HepG2 (cell line): Measurements from ENCODE around the gene ALS2CL. TPM values are rescaled to one million over a fixed set of nuclear protein-coding genes. Genes with fewer than 3 reads are reported as not detected.

Experiments used
- ATAC-seq: fragments of 200-7000 bp; cut with Tn5 transposase; 3 replicates; pipeline ENCODE4 v1.9.1; 2020; ENCODE audit warnings: mild to moderate bottlenecking, moderate library complexity
- BruUV-seq: library from RNA; stranded (reverse); fragments of 400-500 nt; replicated peaks from 2 replicates; lab custom pipeline; 2021; lab: Mats Ljungman, UMichigan
- CTCF ChIA-PET: fragments of 300-600 bp; formaldehyde crosslinking; extraction: SDS; loops from one replicate; lab custom pipeline; 2021; ENCODE audit warnings: low total read pairs, inconsistent platforms, low intra/inter-chr PET ratio; lab: Yijun Ruan, JAX
- POLR2A ChIA-PET: fragments of 350-600 bp; sonication (Branson Sonifier 250); formaldehyde crosslinking; loops from one replicate; lab custom pipeline; 2020; ENCODE audit warnings: antibody characterized with exemption, inconsistent platforms; lab: Yijun Ruan, JAX
- DNase-seq: peaks from one replicate; pipeline ENCODE4 v3.0.0-alpha.2; 2015; ENCODE audit warnings: low spot score
- FAIRE-seq: peaks from 3 replicates; lab custom pipeline; 2011; peaks lifted over from hg19 to GRCh38; lab: Jason Lieb, UNC
- H2AFZ ChIP-seq: one replicate; pipeline ENCODE4 v1.6.1; 2011; ENCODE audit warnings: low read length, inconsistent platforms
- H3K27ac ChIP-seq: fragments of 300-600 bp; 3 replicates; pipeline ENCODE4 v1.8.0; 2011; ENCODE audit warnings: mixed run types, mild to moderate bottlenecking, mixed read lengths, low read length, inconsistent platforms; ENCODE audit not compliant: insufficient read depth; ENCODE audit errors: extremely low read length
- H3K27me3 ChIP-seq, 2 experiments: fragments of 200-600 bp in 1 of 2; 2 replicates in 1 of 2; 3 replicates in 1 of 2; pipeline versions ENCODE4 v1.6.0 to v1.8.0; 2011; ENCODE audit warnings: low read length in 2 of 2, mild to moderate bottlenecking in 2 of 2, moderate library complexity in 2 of 2, inconsistent platforms in 1 of 2; ENCODE audit not compliant: insufficient read depth in 2 of 2, control insufficient read depth in 1 of 2
- H3K36me3 ChIP-seq, 2 experiments: fragments of 200-600 bp in 1 of 2; replicated peaks in 1 of 2; 2 replicates in 1 of 2; 3 replicates in 1 of 2; pipeline versions ENCODE4 v1.5.1 to v1.8.0; 2011; ENCODE audit warnings: low read length in 2 of 2, inconsistent platforms in 1 of 2; ENCODE audit not compliant: insufficient read depth in 2 of 2, control insufficient read depth in 1 of 2
- H3K4me1 ChIP-seq: 2 replicates; pipeline ENCODE4 v1.5.1; 2012; ENCODE audit warnings: low read length, inconsistent platforms; ENCODE audit not compliant: insufficient read depth
- H3K4me2 ChIP-seq: 2 replicates; pipeline ENCODE4 v1.6.0; 2011; ENCODE audit warnings: low read depth, low read length, inconsistent platforms
- H3K4me3 ChIP-seq, 3 experiments: fragments of 200-600 bp in 1 of 3; sonication (generic), shearing (Covaris generic) in 1 of 3; replicated peaks in 1 of 3; 2 replicates each; pipeline ENCODE4 v1.5.1; 2011 to 2016; ENCODE audit warnings: low read length in 3 of 3, inconsistent platforms in 2 of 3, low read depth in 2 of 3, mild to moderate bottlenecking in 2 of 3, control low read depth in 1 of 3, mixed read lengths in 1 of 3; ENCODE audit not compliant: insufficient read depth in 1 of 3
- H3K79me2 ChIP-seq: one replicate; pipeline ENCODE4 v1.6.1; 2011; ENCODE audit warnings: low read length, inconsistent platforms; ENCODE audit not compliant: insufficient read depth
- H3K9ac ChIP-seq: 2 replicates; pipeline ENCODE4 v1.6.0; 2011; ENCODE audit warnings: mild to moderate bottlenecking, low read depth, low read length, inconsistent platforms; ENCODE audit not compliant: insufficient read depth
- H3K9me3 ChIP-seq: 2 replicates; pipeline ENCODE4 v1.5.1; 2012; ENCODE audit warnings: mild to moderate bottlenecking, low read length
- H4K20me1 ChIP-seq: 2 replicates; pipeline ENCODE4 v1.6.0; 2011; ENCODE audit warnings: inconsistent platforms, mild to moderate bottlenecking, low read length, moderate library complexity; ENCODE audit not compliant: insufficient read depth
- ARNTL ChIP-seq: sonication (generic); formaldehyde crosslinking; IDR thresholded peaks from 2 replicates; pipeline ENCODE4 v1.4.0; 2020; ENCODE audit warnings: mild to moderate bottlenecking, missing genetic modification reagents
- EED ChIP-seq: sonication (generic); formaldehyde crosslinking; IDR thresholded peaks from 2 replicates; pipeline ENCODE4 v1.5.0; 2020; ENCODE audit warnings: mild to moderate bottlenecking, missing genetic modification reagents
- HNF4A ChIP-seq: sonication (generic); formaldehyde crosslinking; IDR thresholded peaks from 2 replicates; pipeline ENCODE4 v1.4.0; 2020; ENCODE audit warnings: missing genetic modification reagents
- KLF16 ChIP-seq, 2 experiments: sonication (generic) in 1 of 2; formaldehyde crosslinking in 1 of 2; IDR thresholded peaks; 2 replicates each; pipeline versions ENCODE4 v1.6.1 to v1.8.0; 2016 to 2023; ENCODE audit warnings: missing genetic modification reagents in 2 of 2, missing compliant biosample characterization in 1 of 2
- MEIS2 ChIP-seq: sonication (generic); formaldehyde crosslinking; IDR thresholded peaks from 2 replicates; pipeline ENCODE4 v1.9.0; 2021; ENCODE audit warnings: mild to moderate bottlenecking, missing genetic modification reagents
- ZC3H13 ChIP-seq: sonication (generic); formaldehyde crosslinking; IDR thresholded peaks from 2 replicates; pipeline ENCODE4 v1.8.1; 2023; ENCODE audit warnings: mild to moderate bottlenecking, missing genetic modification reagents, moderate library complexity
- ZNF282 ChIP-seq: fragments of 450-650 bp; IDR thresholded peaks from 2 replicates; pipeline ENCODE4 v1.6.1; 2018; ENCODE audit not compliant: partially characterized antibody
- ZNF431 ChIP-seq: sonication (generic); formaldehyde crosslinking; IDR thresholded peaks from 2 replicates; pipeline ENCODE4 v1.9.0; 2022; ENCODE audit warnings: missing genetic modification reagents, low read depth, mild to moderate bottlenecking, borderline replicate concordance
- ZNF530 ChIP-seq: sonication (generic); formaldehyde crosslinking; IDR thresholded peaks from 2 replicates; pipeline ENCODE4 v1.5.0; 2020; ENCODE audit warnings: low read depth, mild to moderate bottlenecking, missing genetic modification reagents
- ZNF546 ChIP-seq: sonication (generic); formaldehyde crosslinking; conservative IDR thresholded peaks from 2 replicates; pipeline ENCODE4 v1.8.1; 2023; ENCODE audit warnings: mild to moderate bottlenecking, missing genetic modification reagents
- ZNF547 ChIP-seq: sonication (generic); formaldehyde crosslinking; IDR thresholded peaks from 2 replicates; pipeline ENCODE4 v1.5.1; 2020; ENCODE audit warnings: mild to moderate bottlenecking, missing genetic modification reagents
- WGBS: methylation state at CpG from one replicate; pipeline ENCODE4 v1.1.6; 2017; ENCODE audit warnings: low lambda C conversion rate; 5-methylcytosine and 5-hydroxymethylcytosine counted together
- in situ Hi-C: cut with HindIII; loops from 2 replicates; pipeline ENCODE4 v1.10.0; 2017; ENCODE audit warnings: low pct_unique_long_range_greater_than_20kb; ENCODE audit not compliant: extremely low pct_ligation_motif_present
- intact Hi-C: fragments of 100-400 bp; cut with micrococcal nuclease; formaldehyde crosslinking; loops from one replicate; pipeline ENCODE4 v1.10.0; 2022; ENCODE audit not compliant: unreplicated experiment
- polyA plus RNA-seq, 8 experiments: library from polyadenylated mRNA; depleted of rRNA in 3 of 8; stranded (reverse) in 7 of 8; unstranded in 1 of 8; fragments of >200 nt; fragmentation: Illumina TruSeq in 4 of 8; extraction: Trizol in 4 of 8; gene quantifications; 2 replicates each; pipeline versions ENCODE4 v1.2.1 to v1.2.3, GENCODE V29; 2011 to 2016; ENCODE audit warnings: low read depth in 4 of 8, missing spikeins in 1 of 8, mixed read lengths in 1 of 8; ENCODE audit not compliant: insufficient read depth in 1 of 8
- total RNA-seq, 5 experiments: library from RNA; depleted of rRNA; stranded (reverse); fragments of >200 nt; fragmentation: Illumina TruSeq; extraction: Trizol; gene quantifications; 2 replicates each; pipeline ENCODE4 v1.2.3, GENCODE V29; 2016; ENCODE audit warnings: low read depth in 1 of 5
- TF ChIP-seq, protein P1 (sequence below), 2 experiments: sonication (generic) in 1 of 2; formaldehyde crosslinking in 1 of 2; IDR thresholded peaks; 2 replicates each; pipeline versions ENCODE4 v1.4.0 to v1.6.1; 2018 to 2020; ENCODE audit warnings: missing genetic modification reagents in 2 of 2, borderline replicate concordance in 1 of 2, low read depth in 1 of 2, mild to moderate bottlenecking in 1 of 2, missing biosample characterization in 1 of 2
- TF ChIP-seq, protein P2 (sequence below): sonication (generic); formaldehyde crosslinking; IDR thresholded peaks from 2 replicates; pipeline ENCODE4 v1.4.0; 2020; ENCODE audit warnings: missing genetic modification reagents
- TF ChIP-seq, protein P3 (sequence below): sonication (generic); formaldehyde crosslinking; IDR thresholded peaks from 2 replicates; pipeline ENCODE4 v1.4.0; 2020; ENCODE audit warnings: missing genetic modification reagents, borderline replicate concordance

ALS2CL gene
- total and polyA plus RNA-seq, 2 of the 13 experiments (the other 11 are each of a cell fraction or from before 2014, with no cell fraction given): not detected

DNA sequence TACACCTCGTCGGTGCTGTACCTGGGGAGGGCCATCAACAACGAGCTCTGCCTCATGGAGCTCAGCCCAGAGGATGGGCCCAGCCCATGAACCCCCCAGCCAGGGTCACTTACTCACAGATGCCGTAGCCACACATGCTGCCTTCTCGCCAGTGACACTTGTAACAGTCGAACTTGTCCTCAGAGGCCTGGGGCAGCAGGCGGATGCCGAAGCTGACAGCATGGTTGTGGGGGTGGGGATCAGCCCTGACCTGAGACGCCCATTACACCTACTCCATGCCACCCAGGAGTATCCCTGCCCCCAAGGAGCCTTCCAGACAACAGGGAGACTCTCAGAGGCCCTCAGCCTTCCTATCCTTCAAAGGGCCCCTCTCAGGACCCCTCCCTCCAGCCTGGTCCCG, 12.1 kb downstream of the ALS2CL start (continued):
- TF ChIP-seq, protein P1, sequence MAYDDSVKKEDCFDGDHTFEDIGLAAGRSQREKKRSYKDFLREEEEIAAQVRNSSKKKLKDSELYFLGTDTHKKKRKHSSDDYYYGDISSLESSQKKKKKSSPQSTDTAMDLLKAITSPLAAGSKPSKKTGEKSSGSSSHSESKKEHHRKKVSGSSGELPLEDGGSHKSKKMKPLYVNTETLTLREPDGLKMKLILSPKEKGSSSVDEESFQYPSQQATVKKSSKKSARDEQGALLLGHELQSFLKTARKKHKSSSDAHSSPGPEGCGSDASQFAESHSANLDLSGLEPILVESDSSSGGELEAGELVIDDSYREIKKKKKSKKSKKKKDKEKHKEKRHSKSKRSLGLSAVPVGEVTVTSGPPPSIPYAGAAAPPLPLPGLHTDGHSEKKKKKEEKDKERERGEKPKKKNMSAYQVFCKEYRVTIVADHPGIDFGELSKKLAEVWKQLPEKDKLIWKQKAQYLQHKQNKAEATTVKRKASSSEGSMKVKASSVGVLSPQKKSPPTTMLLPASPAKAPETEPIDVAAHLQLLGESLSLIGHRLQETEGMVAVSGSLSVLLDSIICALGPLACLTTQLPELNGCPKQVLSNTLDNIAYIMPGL (CRISPR knock-in tag; IDR thresholded peaks at IDR 0.05; ENCODE audit: borderline replicate concordance in 1 of 2, low read depth in 1 of 2): no peak
- TF ChIP-seq HNF4A (no peak), ZNF530 (CRISPR knock-in tag) (no peak)
- TF ChIP-seq, protein P2, sequence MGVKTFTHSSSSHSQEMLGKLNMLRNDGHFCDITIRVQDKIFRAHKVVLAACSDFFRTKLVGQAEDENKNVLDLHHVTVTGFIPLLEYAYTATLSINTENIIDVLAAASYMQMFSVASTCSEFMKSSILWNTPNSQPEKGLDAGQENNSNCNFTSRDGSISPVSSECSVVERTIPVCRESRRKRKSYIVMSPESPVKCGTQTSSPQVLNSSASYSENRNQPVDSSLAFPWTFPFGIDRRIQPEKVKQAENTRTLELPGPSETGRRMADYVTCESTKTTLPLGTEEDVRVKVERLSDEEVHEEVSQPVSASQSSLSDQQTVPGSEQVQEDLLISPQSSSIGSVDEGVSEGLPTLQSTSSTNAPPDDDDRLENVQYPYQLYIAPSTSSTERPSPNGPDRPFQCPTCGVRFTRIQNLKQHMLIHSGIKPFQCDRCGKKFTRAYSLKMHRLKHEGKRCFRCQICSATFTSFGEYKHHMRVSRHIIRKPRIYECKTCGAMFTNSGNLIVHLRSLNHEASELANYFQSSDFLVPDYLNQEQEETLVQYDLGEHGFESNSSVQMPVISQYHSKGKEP (CRISPR knock-in tag): no peak

DNA sequence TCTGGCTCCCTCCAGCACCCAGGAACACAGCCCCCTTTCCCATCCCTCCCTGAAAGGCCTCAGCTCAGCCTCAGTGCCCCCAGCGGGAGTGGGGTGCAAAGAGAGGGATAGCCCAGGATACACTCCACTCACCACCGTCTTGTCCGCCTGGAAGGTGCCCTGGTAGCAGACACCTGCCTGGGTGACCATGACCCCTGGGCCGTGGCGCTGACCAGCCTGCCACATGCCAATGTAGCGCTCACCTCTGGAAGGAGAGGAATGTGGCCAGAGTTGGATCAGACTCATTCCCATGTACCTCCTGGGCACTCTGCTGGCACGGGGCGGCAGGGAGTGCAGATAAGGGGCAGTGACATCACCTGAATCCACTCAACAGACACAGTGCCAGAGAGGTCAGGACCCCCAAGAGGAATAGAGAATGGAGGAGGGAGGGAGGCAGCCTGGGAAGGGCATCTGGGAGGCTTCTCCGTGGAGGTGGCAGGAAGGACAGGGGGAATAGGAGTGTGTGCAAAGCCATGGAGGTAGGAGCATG, 13.1 kb downstream of the ALS2CL start:
- WGBS: 33% methylated on average over 8 of the region's 9 CpGs
- Histone ChIP-seq H3K4me3 (no peak overlapping the region), H2AFZ (no peak overlapping the region), H3K27ac (no peak overlapping the region), H4K20me1 (no peaks in the 10 kb centered on the region), H3K36me3 (no peaks in the 10 kb centered on the region), H3K9me3 (no peaks in the 10 kb centered on the region), H3K4me1 (no peaks in the 10 kb centered on the region), H3K4me2 (no peak overlapping the region), H3K79me2 (no peaks in the 10 kb centered on the region), H3K27me3 (peaks cover 0 to 56% of the 10 kb centered on the region in 2 experiments; a peak in 4 of 5 replicates), H3K9ac (no peak overlapping the region)
- DNase-seq (no peak), FAIRE-seq (no peak), ATAC-seq (no peak)
- in situ Hi-C loops (no loop called here), intact Hi-C loops (no loop called here)
- ChIA-PET CTCF (no interaction called here), POLR2A (no interaction called here)
- no TSS peak for BruUV-seq
- no peak for TF ChIP-seq ZNF546 (CRISPR knock-in tag)
- TF ChIP-seq ZNF431: no peak
- TF ChIP-seq MEIS2 (CRISPR knock-in tag): no peak
- no peak for TF ChIP-seq EED
- no peak for TF ChIP-seq ZNF282
- no peak for TF ChIP-seq KLF16 (CRISPR knock-in tag; IDR thresholded peaks at IDR 0.05)
- TF ChIP-seq ZNF547 (CRISPR knock-in tag): no peak
- no peak for TF ChIP-seq ARNTL (CRISPR knock-in tag)
- TF ChIP-seq, protein P3, sequence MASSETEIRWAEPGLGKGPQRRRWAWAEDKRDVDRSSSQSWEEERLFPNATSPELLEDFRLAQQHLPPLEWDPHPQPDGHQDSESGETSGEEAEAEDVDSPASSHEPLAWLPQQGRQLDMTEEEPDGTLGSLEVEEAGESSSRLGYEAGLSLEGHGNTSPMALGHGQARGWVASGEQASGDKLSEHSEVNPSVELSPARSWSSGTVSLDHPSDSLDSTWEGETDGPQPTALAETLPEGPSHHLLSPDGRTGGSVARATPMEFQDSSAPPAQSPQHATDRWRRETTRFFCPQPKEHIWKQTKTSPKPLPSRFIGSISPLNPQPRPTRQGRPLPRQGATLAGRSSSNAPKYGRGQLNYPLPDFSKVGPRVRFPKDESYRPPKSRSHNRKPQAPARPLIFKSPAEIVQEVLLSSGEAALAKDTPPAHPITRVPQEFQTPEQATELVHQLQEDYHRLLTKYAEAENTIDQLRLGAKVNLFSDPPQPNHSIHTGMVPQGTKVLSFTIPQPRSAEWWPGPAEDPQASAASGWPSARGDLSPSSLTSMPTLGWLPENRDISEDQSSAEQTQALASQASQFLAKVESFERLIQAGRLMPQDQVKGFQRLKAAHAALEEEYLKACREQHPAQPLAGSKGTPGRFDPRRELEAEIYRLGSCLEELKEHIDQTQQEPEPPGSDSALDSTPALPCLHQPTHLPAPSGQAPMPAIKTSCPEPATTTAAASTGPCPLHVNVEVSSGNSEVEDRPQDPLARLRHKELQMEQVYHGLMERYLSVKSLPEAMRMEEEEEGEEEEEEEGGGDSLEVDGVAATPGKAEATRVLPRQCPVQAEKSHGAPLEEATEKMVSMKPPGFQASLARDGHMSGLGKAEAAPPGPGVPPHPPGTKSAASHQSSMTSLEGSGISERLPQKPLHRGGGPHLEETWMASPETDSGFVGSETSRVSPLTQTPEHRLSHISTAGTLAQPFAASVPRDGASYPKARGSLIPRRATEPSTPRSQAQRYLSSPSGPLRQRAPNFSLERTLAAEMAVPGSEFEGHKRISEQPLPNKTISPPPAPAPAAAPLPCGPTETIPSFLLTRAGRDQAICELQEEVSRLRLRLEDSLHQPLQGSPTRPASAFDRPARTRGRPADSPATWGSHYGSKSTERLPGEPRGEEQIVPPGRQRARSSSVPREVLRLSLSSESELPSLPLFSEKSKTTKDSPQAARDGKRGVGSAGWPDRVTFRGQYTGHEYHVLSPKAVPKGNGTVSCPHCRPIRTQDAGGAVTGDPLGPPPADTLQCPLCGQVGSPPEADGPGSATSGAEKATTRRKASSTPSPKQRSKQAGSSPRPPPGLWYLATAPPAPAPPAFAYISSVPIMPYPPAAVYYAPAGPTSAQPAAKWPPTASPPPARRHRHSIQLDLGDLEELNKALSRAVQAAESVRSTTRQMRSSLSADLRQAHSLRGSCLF (CRISPR knock-in tag): no peak
- TF ChIP-seq ZC3H13 (CRISPR knock-in tag): no peak
